ENCODE data around the gene TBC1D10B. TPM values are rescaled to one million over a fixed set of nuclear protein-coding genes. Genes with fewer than 3 reads are reported as not detected.

The TBC1D10B gene
- total and polyA plus RNA-seq, 9 of the 15 experiments (the other 6 are each of a cell fraction or from before 2014, with no cell fraction given), result 2.2 to 55.4 (median 17.5) TPM

GRCh38 chr16:30394592-30395154 lies 24.4 kb upstream of the TBC1D10B start (continued):
- TF ChIP-seq ZBTB49 (CRISPR knock-in tag; IDR thresholded peaks at IDR 0.05; ENCODE audit: borderline replicate concordance) (no peak), EP400 (IDR thresholded peaks at IDR 0.05) (no peak), E2F1 (CRISPR knock-in tag; IDR thresholded peaks at IDR 0.05) (no peak), TSC22D4 (tag; IDR thresholded peaks at IDR 0.05) (no peak), RFX5 (IDR thresholded peaks at IDR 0.05; ENCODE audit: low read depth, low read length) (no peak), UBTF (IDR thresholded peaks at IDR 0.05; ENCODE audit: borderline replicate concordance in 1 of 2, low read depth in 2 of 2, low read length in 2 of 2) (peak in 1 of 2 experiments; percentile 73; a peak in 1 of 4 replicates), MED1 (CRISPR knock-in tag; IDR thresholded peaks at IDR 0.05; ENCODE audit: borderline replicate concordance) (no peak), FOXJ2 (tag; IDR thresholded peaks at IDR 0.05) (no peak; the same call in 1 of the 2 replicates), SOX6 (IDR thresholded peaks at IDR 0.05) (0 out of 2 replicates have a peak, but pooled peaks have one; percentile 9), KLF1 (tag; IDR thresholded peaks at IDR 0.05) (no peak), FOXA3 (CRISPR knock-in tag; conservative IDR thresholded peaks at IDR 0.05 in 1 of 2, IDR thresholded peaks at IDR 0.05 in 1 of 2) (no peak), BCLAF1 (IDR thresholded peaks at IDR 0.05; ENCODE audit: borderline replicate concordance in 1 of 2, control insufficient read depth in 1 of 2, low read depth in 2 of 2, low read length in 1 of 2) (no peak), TAF15 (IDR thresholded peaks at IDR 0.05; ENCODE audit: low read depth, low read length) (no peak), HMG20B (CRISPR knock-in tag; IDR thresholded peaks at IDR 0.05) (0 out of 2 replicates have a peak, but pooled peaks have one; percentile 52), ZNF830 (CRISPR knock-in tag; IDR thresholded peaks at IDR 0.05) (no peak), ELF1 (tag; IDR thresholded peaks at IDR 0.05) (no peak), CREM (IDR thresholded peaks at IDR 0.05; ENCODE audit: low read depth) (peak; percentile 66)

Measured in K562 (cell line).